22Rv1 (cell line): ENCODE measurements around the gene CYLC2.

ENCODE experiments used
- ZFX ChIP-seq: fragments of 450-650 bp; IDR thresholded peaks from 2 replicates; pipeline ENCODE4 v1.6.1; 2017; ENCODE audit warnings: antibody characterized with exemption, borderline replicate concordance
- TF ChIP-seq, protein P1 (sequence below): fragments of 450-650 bp; IDR thresholded peaks from 2 replicates; pipeline ENCODE4 v1.5.1; 2017; ENCODE audit warnings: mild to moderate bottlenecking

GRCh38 chr9:103003689-103004088 is 8.6 kb downstream of the CYLC2 start:
- TF ChIP-seq, protein P1, sequence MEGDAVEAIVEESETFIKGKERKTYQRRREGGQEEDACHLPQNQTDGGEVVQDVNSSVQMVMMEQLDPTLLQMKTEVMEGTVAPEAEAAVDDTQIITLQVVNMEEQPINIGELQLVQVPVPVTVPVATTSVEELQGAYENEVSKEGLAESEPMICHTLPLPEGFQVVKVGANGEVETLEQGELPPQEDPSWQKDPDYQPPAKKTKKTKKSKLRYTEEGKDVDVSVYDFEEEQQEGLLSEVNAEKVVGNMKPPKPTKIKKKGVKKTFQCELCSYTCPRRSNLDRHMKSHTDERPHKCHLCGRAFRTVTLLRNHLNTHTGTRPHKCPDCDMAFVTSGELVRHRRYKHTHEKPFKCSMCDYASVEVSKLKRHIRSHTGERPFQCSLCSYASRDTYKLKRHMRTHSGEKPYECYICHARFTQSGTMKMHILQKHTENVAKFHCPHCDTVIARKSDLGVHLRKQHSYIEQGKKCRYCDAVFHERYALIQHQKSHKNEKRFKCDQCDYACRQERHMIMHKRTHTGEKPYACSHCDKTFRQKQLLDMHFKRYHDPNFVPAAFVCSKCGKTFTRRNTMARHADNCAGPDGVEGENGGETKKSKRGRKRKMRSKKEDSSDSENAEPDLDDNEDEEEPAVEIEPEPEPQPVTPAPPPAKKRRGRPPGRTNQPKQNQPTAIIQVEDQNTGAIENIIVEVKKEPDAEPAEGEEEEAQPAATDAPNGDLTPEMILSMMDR: no peak
- TF ChIP-seq ZFX: no peak
